Measurements from ENCODE around the gene FBXO31.
A peak's percentile ranks its signal among the peaks of the same experiment; 100 is the strongest.

The FBXO31 gene

GRCh38 chr16:87305505-87306391 is 77.8 kb downstream of the FBXO31 start:
- no peak for DNase-seq

DNA sequence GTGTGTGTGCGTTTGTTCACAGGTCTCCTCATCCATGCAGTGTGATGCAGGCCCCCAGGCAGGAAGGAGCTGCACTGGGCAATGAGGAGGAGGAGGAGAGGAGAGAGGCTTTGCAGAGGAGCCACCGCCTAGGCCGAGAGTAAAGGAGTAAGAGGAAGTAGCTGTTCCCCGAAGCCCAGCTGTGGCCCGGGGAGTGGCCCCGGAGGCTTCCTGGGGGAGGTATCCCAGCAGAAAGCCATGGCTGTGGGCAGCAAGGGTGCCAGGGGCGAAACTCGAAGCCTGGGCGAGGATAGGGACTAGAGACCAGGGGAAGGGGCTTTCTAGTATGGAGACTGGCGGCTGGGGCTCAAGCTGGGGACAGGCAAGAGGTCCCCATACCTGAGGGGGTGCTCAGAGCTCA is 78.6 kb downstream of the FBXO31 start:
- no peak for DNase-seq

DNA sequence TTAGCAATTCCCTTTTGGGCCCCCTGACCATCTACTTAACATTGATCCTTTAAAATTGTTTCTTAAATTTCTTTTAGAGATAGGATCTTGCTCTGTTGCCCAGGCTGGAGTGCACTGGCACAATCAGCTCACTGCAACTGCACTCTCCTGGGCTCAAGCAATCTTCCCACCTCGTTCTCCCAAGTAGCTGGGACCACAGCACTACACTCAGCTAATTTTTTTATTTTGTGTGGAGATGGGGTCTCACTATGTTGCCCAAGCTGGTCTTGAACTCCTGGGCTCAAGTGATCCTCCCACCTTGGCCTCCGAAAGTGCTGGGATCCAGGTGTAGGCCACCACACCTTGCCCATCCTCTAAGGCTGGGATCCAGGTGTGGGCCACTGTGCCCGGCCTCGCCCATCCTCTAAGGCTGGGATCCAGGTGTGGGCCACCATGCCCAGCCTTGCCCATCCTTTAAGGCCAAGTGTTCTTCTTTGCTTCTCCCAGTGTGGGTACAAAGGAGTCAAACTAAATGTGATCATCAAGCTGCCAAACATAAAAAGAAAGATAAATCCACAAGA is 79.5 kb downstream of the FBXO31 start:
- DNase-seq: no peak

- no peak for DNase-seq
These were observed 80.1 kb downstream of the FBXO31 start for GRCh38 chr16:87303431-87303930.

- DNase-seq: no peak
These were observed 84.6 kb downstream of the FBXO31 start for GRCh38 chr16:87298857-87299465.

GRCh38 chr16:87297918-87298631 is 85.5 kb downstream of the FBXO31 start:
- DNase-seq: no peak

DNA sequence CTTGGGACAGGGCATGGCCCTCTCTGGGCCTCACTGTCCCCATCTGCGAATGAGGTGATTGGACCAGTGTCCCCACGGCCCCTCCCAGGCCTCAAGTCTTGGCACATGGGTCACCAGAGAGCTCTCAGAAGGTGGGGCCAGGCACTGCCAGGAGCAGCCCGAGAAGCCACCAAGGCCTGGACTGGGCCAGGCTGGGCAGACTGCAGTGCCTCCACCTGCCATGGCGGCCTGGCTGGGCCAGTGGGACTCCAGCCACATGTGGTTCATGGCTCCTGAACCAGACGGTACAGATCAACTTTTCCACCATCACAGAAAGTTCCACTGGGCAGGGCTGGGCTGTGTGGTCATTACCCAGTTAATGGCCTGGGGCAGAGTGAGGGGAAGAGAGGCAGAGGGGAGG is 86.2 kb downstream of the FBXO31 start:
- DNase-seq: no peak

DNA sequence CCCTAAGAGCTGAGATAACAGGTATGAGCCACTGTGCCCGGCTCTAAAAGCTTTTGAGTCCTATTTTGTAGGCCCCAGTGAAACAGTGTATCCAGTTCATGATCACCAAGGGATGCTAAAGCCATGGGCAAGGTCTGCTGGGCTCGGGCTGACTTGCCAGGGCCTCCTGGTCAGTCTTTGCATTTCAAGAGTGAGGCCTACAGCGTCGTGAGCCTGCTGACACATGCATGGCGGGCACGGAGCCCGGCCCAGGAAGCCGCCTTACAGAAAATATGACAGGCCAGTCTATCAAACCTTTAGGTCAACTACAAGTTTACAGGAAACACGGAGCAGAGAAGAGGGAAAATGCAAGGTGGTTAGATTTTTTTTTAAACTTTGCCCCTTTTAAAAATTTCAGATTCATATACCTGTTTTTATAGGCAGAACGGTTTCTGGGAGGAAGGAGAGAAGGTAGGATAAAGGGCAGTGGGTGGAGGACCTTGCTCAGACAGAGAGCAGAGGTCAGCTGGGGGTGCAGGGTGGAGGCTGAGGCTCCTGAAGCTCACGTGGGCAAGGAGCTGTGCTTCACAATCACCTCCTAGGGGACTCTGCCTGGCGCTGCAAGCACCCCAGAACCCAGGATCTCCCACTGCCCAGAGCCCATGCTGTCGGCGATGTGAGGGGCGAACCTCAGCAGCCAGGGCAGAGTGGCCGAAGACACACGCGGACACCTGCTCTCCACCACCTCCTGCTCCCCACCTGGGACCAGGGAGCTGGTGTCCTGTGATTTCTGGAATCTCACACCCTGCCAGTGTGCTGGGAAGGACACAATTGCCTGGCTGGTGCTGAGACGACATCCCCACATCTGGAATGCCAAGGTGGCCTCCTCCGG is 87.7 kb downstream of the FBXO31 start:
- DNase-seq: no peak

DNA sequence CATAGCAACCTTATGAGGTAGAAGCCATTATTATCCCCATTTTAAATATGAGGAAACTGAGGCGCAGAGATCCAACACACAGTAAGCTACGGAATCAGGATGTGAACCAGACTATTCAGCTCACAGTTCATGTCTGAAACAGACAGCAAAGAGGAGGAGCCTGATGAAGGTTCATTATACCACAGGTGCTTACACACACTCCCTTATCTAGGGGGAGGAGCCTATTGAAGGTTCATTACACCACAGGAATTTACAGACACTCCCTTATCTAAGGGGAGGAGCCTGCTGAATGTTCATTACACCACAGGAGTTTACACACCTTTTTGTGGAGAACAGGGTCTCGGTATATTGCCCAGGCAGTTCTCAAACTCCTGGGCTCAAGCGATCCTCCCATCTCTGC is 88.3 kb downstream of the FBXO31 start:
- no peak for DNase-seq

GRCh38 chr16:87293990-87294389 is 89.6 kb downstream of the FBXO31 start:
- no peak for DNase-seq

DNA sequence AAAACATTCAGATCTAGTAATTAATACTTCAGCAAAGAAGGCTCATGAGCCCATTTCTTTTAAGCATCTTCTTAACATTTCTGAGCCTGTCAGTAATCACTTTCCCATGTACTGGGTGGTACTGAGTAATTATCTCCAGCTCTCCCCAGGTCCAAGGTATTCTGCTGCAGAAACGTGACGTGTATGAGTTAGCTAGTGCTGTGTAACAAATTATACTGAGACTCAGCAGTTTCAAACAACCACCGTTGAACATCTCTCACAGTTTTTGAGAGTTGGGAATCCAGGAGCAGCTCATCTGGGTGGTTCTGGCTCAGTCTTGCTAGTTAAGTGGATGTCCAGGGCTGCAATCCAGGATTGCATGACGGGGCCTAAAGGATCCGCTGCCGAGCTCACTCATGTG is 91.6 kb downstream of the FBXO31 start:
- no peak for DNase-seq

DNA sequence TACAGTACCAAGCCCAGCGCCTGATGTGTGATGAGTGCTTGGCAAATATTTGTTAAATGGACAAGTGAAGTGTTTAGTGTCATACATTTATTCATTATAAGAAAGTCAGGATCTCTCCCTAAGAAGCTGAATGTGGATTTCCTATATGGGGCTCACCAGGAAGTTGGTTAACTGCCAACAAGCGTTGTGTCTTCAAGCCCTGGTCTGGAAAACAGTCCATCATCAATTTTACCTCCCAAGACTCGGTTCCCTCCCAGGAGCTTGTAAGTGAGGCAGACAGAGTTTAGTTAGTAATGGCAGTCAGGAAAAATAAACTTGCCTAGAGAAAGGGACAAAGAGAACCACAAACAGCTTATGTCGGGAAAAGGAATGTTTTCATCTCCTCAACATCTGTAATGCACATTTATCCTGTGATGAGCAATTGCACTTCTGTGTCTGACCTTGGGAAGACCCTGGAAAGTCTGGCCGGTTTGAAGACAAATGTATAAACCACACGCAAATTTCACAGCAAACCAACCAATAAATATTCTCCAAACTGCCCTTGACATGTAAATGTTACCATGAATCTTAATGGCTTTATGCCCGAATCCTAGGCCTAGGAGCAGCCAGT is 94.7 kb downstream of the FBXO31 start:
- no peak for DNase-seq

GRCh38 chr16:87286839-87287626 is 96.5 kb downstream of the FBXO31 start:
- DNase-seq: no peak

DNA sequence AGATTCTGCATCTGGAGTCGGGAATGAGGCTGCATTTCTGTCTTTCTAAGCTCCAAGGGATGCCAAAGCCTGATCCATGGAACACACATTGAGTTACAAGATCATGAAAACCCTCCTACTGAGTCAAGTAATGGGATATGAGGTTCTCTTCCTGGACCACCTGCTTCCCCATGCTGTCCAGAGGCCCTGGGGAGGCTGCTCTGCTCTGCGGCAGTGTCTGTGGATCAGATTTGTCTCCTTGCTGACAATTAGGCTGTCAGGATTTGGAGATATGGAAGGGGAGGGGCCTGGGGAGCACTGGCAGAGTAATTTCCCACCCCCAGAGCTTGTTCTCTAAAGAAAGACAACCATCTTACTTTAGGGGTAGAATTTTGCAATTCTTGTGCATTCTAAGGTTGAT is 99.4 kb downstream of the FBXO31 start:
- DNase-seq: no peak

DNA sequence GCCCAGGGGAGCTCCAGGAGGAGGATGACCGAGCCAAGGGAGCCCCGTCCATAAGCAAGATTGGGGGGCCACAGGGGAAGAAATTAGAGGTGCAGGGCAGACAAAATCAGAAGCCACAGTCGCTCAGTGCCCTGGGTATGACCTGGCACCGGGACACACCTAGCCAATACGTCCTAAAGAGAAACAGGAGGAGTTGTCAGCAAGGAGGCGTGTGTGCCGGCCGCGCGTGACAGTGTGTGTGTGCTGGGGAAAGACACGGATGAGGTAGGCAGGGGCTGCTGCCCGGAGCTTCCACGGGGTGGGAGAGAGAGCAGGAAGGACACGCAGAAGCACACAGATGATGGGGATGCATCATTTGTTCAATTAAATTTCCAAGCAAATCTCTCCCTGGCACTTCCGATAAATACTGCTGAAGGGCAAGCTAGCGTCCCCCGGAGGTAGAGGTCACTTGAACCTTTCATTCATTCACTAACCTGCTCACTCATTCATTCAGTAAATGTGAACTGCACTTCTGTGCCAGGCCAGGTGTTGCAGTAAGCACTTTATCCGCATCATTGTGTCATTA is 104.4 kb downstream of the FBXO31 start:
- no peak for DNase-seq

DNA sequence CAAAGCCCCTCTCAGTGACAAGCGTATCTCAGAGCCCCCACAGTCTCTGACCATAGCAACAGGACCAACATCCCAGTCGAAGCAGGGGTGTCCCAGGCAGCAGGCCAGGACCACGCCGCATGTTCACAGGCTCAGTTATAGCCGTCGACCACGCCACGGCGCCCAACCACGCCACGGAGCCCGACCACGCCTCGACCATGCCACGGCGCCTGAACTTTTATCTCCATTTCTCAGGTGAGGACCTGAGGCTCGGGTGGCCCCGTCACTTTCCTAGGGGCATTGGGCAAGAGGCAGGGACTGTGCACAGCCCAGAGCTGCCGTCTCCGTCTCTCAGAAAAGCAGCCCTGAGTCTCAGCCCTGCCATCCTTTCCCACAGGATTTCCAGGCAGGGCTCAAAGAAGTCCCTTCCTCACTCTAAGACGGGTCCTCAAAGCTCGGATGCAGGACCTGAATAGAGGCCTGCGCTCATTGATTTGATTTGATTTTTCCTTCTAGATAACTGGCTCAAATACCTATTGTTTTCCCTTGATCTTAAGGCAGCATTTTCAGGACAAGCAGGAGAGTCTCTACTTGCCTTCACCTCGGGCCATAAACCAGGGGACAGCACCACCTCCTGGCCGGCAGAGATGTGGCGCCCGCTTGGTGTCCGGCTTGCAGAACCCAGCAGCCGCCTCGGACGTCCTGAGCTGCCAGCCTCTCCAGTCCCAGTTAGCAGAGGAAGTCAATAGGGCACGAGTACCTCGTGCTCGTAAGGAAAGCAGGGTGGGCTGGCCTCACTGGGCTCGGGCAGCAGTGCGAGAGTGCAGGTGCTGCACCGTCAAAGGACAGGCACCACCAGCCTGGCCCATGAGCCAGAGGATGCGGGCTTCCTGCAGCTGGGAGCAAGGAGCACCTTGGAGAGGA is 105.1 kb downstream of the FBXO31 start:
- peak in 2 of 4 experiments; percentile 7 to 9 for DNase-seq
